NCI-H446 treated with DMSO at 0.1 percent for 48 hours (cell line): Measurements from ENCODE around the gene NDUFB3.
A peak's percentile ranks its signal among the peaks of the same experiment; 100 is the strongest.
"Not testable (repeated sequence)": the region's sequence is repeated elsewhere in the genome, so short reads cannot be mapped to it uniquely, and the experiment has no call there.

ENCODE experiments used
- DNase-seq: peaks from one replicate; lab custom pipeline; 2025; lab: John Stamatoyannopoulos, UW

Gene NDUFB3

DNA sequence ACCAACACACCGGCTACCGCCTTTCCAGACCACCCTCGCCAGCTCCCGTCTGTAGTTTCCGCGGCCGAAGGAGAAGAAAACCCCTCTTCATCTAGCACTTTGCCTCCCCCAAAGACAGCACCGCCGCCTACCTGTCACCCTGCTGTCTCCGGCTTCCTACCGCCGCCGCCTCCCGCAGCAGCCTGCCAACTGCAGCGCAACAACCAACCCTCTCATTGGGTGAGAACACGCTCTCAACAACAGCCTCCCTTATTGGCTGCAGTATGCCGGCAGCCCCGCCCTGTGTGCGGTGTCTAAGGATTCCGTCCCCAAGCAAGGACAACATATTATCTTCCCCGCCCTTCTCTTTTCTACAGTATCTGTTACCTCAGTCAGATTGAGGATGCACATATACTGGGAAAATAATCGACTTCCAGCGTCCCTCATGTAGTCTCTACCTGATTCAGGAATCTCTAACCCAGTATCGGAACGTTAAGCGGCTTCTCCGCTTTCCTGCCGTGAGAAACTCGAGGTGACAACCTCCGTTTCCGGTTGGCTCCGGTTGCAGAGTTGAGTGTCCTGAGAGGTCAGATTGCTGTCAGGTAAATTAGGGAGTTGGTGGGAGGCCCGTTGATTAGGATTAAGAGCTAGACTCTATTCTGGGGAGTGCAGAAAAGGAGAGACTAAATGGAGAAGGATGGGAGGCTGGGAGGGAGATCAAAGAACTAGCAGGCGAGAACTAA, at the start of gene NDUFB3, which contains the start of gene HYCC2:
Gene NDUFB3 (plus strand): TSS at position 523 of the 722 bp plus-strand sequence. CDS start 6,882 bp downstream, outside the sequence.
Gene HYCC2 (minus strand): TSS at position 193 of the 722 bp plus-strand sequence. CDS start 47,662 bp downstream, outside the sequence.
- DNase-seq, result peak; percentile 77

DNA sequence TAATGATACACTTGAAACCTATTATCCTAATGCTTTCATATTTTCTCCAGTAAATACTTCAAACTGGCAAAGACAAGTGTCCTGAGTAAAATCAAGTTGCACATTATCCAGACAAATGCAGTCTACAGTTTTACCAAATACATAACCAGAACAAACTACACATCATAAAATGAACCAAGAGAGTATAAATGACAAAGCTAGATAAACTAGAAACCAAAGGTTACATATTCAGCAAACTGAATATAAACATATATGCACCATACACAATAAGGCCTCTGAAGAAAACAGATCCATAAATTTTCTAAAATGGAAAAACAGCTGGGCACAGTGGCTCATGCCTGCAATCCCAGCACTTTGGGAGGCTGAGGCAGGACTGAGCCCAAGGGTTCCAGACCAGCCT, 47.3 kb upstream of the NDUFB3 start:
- no peak for DNase-seq

DNA sequence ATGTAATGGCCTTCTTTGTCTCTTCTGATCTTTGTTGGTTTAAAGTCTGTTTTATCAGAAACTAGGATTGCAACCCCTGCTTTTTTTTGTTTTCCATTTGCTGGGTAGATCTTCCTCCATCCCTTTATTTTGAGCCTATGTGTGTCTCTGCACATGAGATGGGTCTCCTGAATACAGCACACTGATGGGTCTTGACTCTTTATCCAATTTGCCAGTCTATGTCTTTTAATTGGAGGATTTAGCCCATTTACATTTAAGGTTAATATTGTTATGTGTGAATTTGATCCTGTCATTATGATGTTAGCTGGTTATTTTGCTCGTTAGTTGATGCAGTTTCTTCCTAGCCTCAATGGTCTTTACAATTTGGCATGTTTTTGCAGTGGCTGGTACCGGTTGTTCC, 37.4 kb upstream of the NDUFB3 start:
- not testable (repeated sequence) for DNase-seq

DNA sequence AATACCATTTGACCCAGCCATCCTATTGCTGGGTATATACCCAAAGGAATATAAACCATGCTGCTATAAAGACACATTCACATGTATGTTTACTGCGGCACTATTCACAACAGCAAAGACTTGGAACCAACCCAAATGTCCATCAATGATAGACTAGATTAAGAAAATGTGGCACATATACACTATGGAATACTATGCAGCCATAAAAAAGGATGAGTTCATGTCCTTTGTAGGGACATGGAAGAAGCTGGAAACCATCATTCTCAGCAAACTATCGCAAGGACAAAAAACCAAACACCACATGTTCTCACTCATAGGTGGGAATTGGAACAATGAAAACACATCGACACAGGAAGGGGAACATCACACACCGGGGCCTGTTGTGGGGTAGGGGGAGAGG, 33.4 kb upstream of the NDUFB3 start:
- not testable (repeated sequence) for DNase-seq

DNA sequence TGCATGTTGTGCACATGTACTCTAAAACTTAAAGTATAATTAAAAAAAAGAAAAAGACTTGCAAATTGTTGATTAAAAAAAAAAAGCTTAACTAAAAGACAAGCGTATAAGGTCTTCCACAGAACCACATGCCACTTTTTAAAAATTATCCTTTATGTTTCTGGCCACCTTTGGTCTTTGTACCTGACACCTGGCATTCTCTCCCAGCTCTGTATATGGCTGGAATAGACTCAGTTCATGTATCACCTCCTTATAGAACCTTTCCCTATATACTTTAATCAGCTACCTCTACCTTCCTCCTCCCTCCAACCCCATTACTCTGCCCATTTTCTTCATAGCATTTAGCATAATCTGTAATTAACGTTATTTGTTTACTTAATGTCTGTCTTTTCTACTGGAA, 32.9 kb upstream of the NDUFB3 start:
- no peak for DNase-seq

DNA sequence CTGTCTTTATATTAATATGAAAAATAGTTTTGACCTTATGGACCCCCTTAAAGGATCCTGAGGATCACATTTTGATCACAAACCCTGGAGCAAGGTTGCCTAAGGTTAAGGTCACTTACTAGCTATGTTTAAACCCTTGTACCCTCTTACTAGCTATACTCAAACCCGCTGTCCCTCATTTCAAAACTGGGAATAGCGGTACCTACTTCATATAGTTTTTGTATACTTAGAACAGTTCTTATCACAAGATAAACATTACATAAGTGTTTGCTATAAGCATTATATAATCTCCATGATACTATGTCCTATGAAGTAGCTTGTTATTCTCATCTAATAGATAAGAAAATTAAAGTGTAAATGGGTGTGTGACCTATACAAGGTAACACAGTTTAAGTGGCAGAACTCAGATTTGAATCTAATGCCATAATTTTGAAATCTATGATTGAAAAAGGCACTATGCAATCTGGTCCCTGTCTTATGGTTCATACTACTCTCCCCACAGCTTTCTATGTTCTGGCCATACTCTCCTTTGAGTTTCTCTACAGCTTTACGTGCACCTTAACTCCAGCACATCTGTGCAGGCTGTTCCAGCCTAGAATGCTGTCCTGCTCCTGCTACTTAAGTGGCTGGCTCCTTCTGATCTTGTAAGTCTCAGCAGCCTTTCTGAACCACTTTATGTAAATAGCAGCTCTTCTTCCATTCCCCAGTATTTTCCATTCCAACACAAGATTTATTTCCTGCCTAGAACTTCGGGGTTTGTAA, 30.8 kb upstream of the NDUFB3 start:
- DNase-seq, result no peak

DNA sequence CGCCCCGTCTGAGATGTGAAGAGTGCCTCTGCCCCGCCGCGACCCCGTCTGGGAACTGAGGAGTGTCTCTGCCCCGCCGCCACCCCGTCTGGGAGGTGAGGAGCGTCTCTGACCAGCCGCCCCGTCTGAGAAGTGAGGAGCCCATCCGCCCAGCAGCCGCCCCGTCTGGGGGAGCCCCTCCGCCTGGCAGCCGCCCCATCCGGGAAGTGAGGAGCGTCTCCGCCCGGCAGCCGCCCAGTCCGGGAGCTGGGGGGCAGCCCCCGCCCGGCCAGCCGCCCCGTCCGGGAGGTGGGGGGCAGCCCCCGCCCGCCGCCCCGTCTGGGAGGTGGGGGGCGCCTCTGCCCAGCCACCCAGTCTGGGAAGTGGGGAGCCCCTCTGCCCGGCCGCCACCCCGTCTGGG, 29.4 kb upstream of the NDUFB3 start:
- DNase-seq, result not testable (repeated sequence)

DNA sequence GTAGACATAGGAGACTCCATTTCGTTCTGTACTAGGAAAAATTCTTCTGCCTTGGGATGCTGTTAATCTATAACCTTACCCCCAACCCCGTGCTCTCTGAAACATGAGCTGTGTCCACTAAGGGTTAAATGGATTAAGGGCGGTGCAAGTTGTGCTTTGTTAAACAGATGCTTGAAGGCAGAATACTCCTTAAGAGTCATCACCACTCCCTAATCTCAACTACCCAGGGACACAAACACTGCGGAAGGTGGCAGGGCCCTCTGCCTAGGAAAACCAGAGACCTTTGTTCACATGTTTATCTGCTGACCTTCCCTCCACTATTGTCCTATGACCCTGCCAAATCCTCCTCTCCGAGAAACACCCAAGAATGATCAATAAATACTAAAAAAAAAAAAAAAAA, 28.8 kb upstream of the NDUFB3 start:
- DNase-seq, result not testable (repeated sequence)

DNA sequence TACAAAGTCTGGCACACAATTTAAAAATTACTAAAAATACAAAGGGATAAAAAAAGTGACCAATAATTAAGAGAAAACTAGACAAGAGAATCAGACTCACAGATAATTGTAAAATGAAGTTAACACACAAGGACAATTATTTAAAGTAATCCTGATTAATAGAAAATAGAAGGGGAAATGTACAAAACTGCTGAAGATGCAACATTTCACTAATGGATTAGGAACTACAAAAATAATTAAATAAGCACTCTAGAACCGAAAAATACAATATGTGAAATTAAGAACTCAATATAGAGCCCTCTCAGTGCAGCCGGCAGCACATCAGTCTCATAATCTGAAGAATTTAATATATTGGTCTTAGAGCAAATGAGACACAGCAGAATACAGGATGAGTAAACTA, 24.9 kb upstream of the NDUFB3 start:
- DNase-seq, result no peak

DNA sequence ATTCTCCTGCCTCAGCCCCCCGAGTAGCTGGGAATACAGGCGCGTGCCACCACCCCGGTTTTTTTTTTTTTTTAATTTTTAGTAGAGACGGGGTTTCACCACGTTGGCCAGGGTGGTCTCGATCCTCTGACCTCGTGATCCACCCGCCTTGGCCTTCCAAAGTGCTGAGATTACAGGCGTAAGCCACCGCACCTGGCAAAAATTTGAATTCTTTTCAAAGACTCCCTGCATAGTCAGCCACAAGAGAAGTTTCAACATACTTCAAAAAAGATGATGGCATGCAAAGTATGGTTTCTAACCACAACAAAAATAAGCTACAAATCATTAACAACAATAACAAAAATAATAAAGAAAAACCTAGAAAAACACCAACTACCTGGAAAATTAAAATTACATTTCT, 22.3 kb upstream of the NDUFB3 start:
- DNase-seq, result no peak

DNA sequence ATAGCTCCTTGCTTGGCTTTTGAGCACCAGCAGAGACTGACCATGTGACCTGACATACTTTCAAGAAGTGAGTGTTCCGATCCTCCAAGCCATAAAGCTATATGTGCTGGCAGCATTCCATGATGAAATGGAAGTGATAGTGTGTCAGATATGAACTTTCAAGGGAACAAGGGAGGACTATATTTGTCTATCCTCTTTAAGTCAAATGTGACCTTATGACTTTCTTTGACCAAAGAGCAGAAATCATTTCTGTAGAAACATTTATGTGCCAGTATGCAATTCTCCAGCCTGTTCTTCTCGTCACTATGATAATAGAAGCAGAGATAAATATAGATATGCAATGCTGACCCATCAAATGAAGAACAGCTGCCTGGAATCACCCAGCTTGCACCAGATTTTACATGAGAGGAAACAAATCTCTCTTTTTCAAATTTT, 14.7 kb upstream of the NDUFB3 start:
- DNase-seq, result no peak

DNA sequence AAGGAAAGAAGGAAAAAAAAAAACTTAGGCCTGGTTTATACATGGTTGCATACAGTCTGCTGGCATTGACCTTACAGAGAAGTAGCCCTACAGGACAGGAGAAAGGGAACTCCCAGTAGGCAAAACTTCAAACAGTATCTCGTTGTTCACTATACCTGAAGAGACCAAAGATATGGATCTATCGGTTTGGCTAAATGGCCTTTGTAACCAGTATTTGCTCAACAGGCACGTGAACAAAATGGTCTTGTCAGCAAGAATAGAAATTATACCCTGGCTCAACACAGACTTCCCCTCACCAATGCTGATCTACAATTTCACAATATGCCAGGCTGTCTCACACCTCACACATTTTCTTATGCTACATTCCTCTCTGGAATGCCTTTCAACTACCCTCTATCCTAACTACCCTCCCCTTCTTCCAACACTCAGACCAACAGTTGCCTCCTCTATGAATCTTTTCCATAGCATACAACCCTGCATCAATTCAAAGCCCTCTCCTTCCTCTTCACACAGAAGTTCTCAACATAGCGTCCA, 14.0 kb upstream of the NDUFB3 start:
- DNase-seq, result no peak

DNA sequence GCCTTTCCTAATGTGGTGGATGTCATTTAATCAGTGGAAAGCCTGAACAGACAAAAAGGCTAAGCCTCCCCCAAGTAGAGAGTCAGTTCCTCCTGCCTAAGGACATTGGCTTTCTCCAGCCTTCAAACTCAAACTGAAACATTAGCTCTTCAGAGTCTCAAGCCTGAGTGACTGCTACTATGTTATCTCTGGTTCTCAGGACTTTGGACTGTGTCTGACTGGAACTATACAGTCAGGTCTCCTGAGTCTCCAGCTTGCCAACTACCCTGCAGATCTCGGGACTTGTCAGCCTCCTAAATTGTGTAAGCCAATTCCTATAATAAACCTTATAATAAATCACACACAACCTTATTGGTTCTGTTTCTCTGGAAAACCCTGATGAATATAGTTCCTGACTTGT, 12.9 kb upstream of the NDUFB3 start:
- no peak for DNase-seq

DNA sequence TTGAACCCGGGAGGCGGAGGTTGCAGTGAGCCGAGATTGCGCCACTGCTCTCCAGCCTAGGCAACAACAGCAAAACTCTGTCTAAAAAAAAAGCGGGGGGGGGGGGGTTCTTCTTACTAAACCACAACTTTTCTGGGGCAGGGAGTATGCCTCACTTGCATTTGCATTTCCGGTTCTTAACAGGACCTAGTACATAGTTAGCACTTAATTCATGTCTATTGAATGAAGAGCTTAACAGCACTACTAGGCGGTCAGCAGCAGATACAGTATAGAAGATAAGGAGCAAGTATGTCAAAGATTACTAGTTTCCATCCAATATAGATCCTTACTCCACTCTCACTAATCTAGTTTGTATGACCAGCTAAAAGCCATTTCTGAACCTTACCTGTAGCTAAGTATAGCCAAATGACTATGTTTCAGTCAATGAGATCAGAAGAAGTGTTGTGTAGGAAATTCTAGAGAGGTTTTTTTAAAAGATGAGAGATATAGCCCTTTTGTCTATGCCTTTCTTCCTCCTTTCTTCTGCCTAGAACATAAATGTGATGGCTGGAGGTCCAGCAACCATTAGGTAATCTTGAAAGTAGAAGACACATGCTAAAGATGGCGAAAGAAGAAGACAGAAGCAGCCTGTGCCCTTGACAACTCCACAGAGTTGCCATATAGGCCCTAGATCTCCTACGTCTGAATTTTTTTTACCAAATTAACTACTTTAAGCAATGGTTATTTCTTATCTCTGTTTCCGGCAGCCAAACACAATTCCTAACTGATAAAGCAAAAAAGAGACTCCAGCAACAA, 11.6 kb upstream of the NDUFB3 start:
- no peak for DNase-seq

DNA sequence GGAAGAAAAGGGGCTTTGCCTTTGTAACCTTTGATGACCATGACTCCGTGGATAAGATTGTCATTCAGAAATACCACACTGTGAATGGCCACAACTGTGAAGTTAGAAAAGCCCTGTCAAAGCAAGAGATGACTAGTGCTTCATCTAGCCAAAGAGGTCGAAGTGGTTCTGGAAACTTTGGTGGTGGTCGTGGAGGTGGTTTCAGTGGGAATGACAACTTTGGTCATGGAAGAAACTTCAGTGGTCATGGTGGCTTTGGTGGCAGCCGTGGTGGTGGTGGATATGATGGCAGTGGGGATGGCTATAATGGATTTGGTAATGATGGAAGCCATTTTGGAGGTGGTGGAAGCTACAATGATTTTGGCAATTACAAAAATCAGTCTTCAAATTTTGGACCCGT, 8.3 kb upstream of the NDUFB3 start:
- DNase-seq, result not testable (repeated sequence)

DNA sequence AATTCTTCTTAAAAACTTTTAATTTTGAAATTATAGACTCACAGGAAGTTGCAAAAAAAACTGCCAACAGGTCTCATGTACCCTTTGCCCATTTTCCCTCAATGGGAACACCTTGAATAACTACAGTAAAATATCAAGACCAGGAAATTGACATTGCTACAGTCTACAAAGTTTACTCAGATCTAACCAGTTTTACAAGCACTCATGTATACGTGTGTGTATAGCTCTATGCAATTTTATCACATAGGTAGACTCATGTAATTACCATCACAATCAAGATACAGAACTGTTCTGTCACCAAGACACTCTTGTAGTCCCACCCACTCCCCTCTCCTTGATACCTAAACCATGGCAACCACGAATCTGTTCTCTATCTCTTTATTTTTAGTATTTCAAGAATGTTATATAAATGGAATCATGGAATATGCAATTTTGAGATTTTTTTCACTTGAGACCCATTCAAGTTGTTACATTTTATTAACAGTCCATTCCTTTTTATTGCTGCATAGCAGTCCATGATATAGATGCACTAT, 6.9 kb upstream of the NDUFB3 start:
- no peak for DNase-seq

DNA sequence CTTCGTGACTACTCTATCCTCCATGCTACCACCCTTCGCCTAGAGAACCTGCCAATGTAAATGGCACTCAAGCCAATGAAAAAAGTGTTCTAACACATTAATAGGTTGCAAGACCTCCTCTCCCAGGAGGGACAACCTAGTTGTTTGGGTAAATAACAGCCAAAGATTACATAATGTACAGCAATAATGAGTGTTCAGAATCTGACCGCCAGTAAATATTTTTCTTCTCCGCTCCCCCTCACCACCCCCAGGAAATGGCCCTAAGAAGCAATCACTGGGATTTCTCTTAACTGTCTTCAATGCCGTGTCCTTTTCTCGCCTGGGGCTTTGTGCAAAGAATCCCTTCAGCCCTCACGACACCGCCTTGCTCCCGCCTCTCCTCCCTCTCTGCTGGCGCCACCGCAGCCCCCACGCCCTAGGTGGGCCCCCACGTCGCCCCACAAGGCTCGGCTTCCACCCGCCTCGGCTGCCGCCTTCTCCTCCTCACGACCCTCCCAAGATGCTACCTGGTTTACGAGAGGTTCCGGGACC, 788 bp upstream of the NDUFB3 start:
- no peak for DNase-seq

DNA sequence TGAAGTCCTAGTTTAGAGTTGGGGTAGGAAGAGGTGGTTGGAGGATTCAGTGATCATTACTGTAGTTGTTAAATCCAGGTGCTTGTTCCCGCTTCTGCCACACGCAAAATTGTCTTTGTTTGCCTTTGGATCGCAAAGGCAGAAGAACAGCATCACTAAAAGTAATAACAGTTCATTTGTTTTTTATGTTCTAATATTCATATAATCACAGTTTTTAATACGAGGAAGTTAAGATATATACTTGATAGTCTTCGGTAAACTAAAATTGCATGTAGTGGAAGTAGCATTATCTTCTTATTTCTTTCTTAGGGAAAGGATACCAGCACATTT, 365 bp downstream of the NDUFB3 start:
- DNase-seq, result no peak

DNA sequence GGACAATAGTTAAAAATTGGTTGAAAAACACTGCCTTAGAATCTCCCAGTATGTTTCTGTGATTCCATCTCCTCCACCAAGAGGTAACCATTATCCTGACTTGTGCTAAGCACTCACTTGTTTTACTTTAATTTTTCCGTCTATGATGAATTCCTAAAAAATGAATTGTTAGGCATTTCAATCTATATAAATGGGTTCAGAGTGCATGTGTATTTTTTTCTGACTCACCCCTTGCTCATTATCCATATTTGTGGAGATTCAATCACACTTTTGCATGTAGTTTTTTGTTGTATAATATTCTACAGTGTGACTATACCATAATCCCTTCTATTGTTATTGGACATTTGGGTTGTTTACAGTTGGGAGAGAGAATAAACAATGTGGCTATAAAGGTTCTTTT, 1.3 kb downstream of the NDUFB3 start:
- DNase-seq, result no peak

DNA sequence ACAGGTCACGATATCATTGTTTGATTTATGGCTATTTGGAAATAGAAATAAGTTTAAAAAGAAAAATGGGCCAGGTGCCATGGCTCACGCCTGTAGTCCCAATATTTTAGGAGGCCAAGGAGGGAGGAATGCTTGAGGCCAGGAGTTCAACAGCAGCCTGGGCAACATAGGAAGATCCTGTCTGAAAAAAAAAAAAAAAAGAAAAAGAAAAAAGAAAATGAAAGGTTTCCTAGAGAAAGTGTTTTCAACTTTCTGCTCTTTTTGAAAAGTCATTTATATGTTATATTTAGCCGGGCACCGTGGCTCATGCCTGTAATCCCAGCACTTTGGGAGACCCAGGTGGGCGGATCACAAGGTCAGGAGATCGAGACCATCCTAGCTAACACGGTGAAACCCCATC, 3.2 kb downstream of the NDUFB3 start:
- no peak for DNase-seq

DNA sequence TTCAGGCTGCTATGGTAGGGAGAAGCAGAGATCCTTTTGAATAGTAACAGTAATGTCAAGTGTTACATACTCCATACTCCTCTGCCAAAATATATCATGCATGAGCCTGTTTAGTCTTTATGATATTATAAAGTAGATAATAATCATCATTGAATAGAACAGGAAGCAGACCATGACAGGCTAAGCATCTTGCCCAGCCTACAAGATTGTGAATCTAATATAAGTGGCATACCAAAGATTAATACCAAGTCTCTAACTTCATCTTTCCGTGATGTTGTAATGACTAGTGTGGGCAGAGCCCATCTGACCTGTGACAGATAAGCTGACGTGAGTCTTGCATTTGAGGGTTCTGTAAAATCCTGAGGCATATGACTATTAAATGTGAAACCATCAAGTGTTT, 13.1 kb downstream of the NDUFB3 start:
- DNase-seq, result no peak

DNA sequence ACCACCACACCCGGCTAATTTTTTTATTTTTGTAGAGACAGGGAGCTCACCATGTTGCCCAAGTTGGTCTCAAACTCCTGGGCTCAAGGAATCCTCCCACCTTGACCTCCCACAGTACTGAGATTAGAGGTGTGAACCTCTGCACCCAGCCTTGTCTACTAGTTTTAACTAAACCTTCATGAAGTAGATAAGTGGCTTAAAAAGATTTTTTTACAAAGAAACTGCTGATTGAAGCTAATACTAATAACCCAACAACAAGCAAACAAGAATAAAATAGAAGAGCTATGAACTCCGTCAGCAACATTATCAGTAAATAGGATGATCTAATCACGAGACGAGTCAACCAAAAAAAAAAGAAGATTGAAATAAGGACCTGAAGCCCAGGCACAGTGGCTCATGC, 18.8 kb downstream of the NDUFB3 start:
- DNase-seq, result no peak
